ENCODE results near the gene GPHN. TPM values are rescaled to one million over a fixed set of nuclear protein-coding genes. Genes with fewer than 3 reads are reported as not detected.

The GPHN gene
- total RNA-seq, 1 donor from 2014 or later: 12.9 TPM

DNA sequence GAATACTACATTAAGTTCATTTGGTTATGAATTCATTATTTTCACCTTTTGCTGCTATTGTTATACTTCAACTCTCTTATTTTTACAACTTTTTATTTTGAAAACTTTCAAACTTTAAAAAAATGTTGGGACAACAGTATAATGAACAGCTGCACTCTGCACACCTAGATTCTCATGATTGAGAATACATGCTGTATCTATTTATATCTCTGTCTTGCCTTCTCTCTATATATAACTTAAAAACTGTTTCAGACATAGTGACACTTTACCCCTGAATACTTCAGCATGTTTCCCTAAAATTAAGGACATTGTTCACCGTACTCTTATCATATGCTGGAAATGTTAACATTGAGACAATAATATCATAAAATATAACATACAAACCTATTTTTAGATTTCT, 237.1 kb downstream of the GPHN start:
- Histone ChIP-seq H3K4me3 (ENCODE audit: low read depth, low read length) (no peak overlapping the region), H3K27me3 (ENCODE audit: control insufficient read depth, insufficient read depth, low read length) (no peaks in the 10 kb centered on the region), H3K36me3 (ENCODE audit: control insufficient read depth, insufficient read depth, low read length) (no peaks in the 10 kb centered on the region)
- no peak for DNase-seq (ENCODE audit: low read depth)
- TF ChIP-seq CTCF (IDR thresholded peaks at IDR 0.05; ENCODE audit: insufficient read depth, low read length, poor library complexity, severe bottlenecking): no peak

DNA sequence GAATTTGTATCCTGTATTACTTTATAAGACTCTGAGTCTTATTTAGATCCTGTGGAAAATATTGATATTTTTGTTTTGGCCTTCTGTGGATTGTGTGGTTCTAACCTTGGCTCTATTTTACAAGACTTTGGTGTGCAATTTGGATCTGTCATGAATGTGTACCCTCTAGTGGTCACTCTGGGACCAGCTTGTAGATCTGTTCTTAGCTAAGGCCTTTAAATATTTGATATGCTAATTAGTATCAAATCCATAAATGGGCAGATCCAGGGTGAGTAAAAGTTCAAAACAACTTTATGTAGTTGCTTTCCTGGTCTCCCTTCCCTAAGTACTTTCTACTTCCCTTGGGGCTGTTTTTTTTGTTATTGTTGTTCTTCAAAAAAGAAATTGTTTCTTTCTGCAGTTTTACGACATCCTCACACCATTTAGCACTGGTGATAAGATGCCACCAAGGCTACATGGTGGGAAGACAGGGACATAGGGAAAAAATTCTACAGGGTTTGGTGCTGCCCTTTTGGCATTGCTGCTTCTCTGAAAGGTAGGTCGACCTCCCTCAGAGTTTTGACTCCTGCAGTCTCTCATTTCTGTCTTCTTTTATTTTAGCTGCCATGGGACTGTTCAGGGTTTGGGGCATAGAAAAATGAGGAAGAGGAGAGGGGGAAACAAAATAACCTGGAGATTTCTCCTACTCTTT, 238.5 kb downstream of the GPHN start:
- Histone ChIP-seq H3K36me3 (ENCODE audit: control insufficient read depth, insufficient read depth, low read length) (no peaks in the 10 kb centered on the region), H3K4me3 (ENCODE audit: low read depth, low read length) (no peak overlapping the region), H3K27me3 (ENCODE audit: control insufficient read depth, insufficient read depth, low read length) (no peaks in the 10 kb centered on the region)
- peak; percentile 5 for DNase-seq (ENCODE audit: low read depth)
- peak; percentile 60 for TF ChIP-seq CTCF (IDR thresholded peaks at IDR 0.05; ENCODE audit: insufficient read depth, low read length, poor library complexity, severe bottlenecking)

- no peak for TF ChIP-seq CTCF (IDR thresholded peaks at IDR 0.05; ENCODE audit: insufficient read depth, low read length, poor library complexity, severe bottlenecking)
- Histone ChIP-seq H3K36me3 (ENCODE audit: control insufficient read depth, insufficient read depth, low read length) (no peaks in the 10 kb centered on the region), H3K4me3 (ENCODE audit: low read depth, low read length) (no peak overlapping the region), H3K27me3 (ENCODE audit: control insufficient read depth, insufficient read depth, low read length) (no peaks in the 10 kb centered on the region)
- no peak for DNase-seq (ENCODE audit: low read depth)
Measured at GRCh38 chr14:66752109-66752508, 244.2 kb downstream of the GPHN start.

- DNase-seq (ENCODE audit: low read depth): no peak
- Histone ChIP-seq H3K27me3 (ENCODE audit: control insufficient read depth, insufficient read depth, low read length) (no peaks in the 10 kb centered on the region), H3K36me3 (ENCODE audit: control insufficient read depth, insufficient read depth, low read length) (no peaks in the 10 kb centered on the region), H3K4me3 (ENCODE audit: low read depth, low read length) (no peak overlapping the region)
- TF ChIP-seq CTCF (IDR thresholded peaks at IDR 0.05; ENCODE audit: insufficient read depth, low read length, poor library complexity, severe bottlenecking): no peak
Measured at GRCh38 chr14:66758031-66758613, 250.2 kb downstream of the GPHN start.

- no peak for TF ChIP-seq CTCF (IDR thresholded peaks at IDR 0.05; ENCODE audit: insufficient read depth, low read length, poor library complexity, severe bottlenecking)
- no peak overlapping the region for H3K4me3 ChIP-seq (ENCODE audit: low read depth, low read length)
- H3K36me3 ChIP-seq (ENCODE audit: control insufficient read depth, insufficient read depth, low read length): no peaks in the 10 kb centered on the region
- H3K27me3 ChIP-seq (ENCODE audit: control insufficient read depth, insufficient read depth, low read length): no peaks in the 10 kb centered on the region
- no peak for DNase-seq (ENCODE audit: low read depth)
Measured at GRCh38 chr14:66772146-66772545, 264.2 kb downstream of the GPHN start.

GRCh38 chr14:66782853-66783252, 274.9 kb downstream of the GPHN start:
- no peak overlapping the region for H3K4me3 ChIP-seq (ENCODE audit: low read depth, low read length)
- DNase-seq (ENCODE audit: low read depth): no peak
- no peaks in the 10 kb centered on the region for H3K27me3 ChIP-seq (ENCODE audit: control insufficient read depth, insufficient read depth, low read length)
- peaks cover 1% of the 10 kb centered on the region for H3K36me3 ChIP-seq (ENCODE audit: control insufficient read depth, insufficient read depth, low read length)
- no peak for TF ChIP-seq CTCF (IDR thresholded peaks at IDR 0.05; ENCODE audit: insufficient read depth, low read length, poor library complexity, severe bottlenecking)

All from kidney epithelial cell (primary cell).